SK-N-MC (cell line): Measurements from ENCODE around the gene WFIKKN1.

Experiments used
- EZH2 ChIP-seq: fragments of 200-600 bp; sonication (generic); IDR thresholded peaks from one replicate; pipeline ENCODE4 v1.6.1; 2017; ENCODE audit warnings: antibody characterized with exemption
- POLR2AphosphoS5 ChIP-seq: IDR thresholded peaks from 2 replicates; pipeline ENCODE4 v1.6.1; 2012; ENCODE audit warnings: mild to moderate bottlenecking, low read depth, low read length, borderline replicate concordance

GRCh38 chr16:645852-646678 is 15.3 kb downstream of the WFIKKN1 start:
- TF ChIP-seq EZH2: no peak
- TF ChIP-seq POLR2AphosphoS5: no peak
